GM18907 (cell line): Measurements from ENCODE around the gene CDPF1.
"Not testable (repeated sequence)": the region's sequence is repeated elsewhere in the genome, so short reads cannot be mapped to it uniquely, and the experiment has no call there.

Experiments used
- ATAC-seq: cut with Tn5 transposase; IDR thresholded peaks from one replicate; pipeline ENCODE4 v1.9.1; 2021; ENCODE audit warnings: mild to moderate bottlenecking, moderate library complexity; ENCODE audit not compliant: unreplicated experiment

The CDPF1 gene

GRCh38 chr22:46281866-46282678, 32.0 kb upstream of the CDPF1 start:
- ATAC-seq, result no peak

GRCh38 chr22:46280999-46281623, 31.0 kb upstream of the CDPF1 start:
- ATAC-seq, result no peak

- no peak for ATAC-seq
Observed at GRCh38 chr22:46280063-46280817, 30.1 kb upstream of the CDPF1 start.

DNA sequence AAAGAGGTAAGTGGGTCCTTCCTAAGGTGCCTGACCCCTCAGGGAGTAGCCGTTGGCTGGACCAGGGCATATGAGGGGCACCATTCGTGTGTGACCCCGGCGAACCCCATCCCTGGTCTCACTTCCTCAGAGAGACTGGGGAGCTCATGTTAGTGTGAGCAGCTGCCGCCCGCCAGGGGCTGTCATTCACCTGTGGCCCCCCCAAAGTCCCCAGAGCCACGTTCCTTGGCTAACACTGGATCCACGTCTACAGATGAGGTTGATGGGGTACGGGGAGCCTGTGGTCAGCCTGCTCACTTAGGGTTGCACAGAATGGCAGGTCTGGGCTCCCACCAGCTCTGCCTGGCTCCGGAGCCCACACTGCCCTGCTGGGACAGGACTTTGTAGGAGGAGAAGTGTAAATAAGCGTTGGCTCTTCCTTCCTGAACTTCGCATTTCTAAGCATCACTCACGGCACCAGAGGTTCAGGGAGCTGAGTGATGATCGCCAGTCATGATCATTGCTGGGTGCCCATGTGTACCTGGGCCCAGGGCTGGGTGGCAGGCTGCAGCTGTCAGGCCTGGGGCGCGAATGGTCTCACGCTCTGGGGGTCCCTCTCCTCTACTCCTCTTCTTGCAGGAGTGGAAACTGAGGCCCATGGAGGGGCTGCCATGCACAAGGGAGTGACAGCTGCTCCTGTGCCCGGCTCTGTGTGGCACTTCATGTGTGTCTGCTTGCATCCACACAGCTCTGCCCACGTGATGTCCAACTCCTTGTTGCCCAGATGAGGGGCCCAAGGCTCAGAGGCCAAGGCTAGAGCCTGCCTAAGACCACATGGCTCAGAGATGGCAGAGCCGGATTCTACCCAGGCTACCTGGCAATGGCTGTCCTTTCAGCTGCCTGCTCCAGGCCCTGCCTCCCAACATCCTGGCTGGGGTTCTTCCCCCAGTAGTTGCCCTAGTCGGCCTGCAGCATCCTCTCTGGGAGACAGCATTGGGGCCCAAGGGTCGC, 28.9 kb upstream of the CDPF1 start:
- no peak for ATAC-seq

GRCh38 chr22:46276563-46276962, 26.5 kb upstream of the CDPF1 start:
- ATAC-seq, result no peak

DNA sequence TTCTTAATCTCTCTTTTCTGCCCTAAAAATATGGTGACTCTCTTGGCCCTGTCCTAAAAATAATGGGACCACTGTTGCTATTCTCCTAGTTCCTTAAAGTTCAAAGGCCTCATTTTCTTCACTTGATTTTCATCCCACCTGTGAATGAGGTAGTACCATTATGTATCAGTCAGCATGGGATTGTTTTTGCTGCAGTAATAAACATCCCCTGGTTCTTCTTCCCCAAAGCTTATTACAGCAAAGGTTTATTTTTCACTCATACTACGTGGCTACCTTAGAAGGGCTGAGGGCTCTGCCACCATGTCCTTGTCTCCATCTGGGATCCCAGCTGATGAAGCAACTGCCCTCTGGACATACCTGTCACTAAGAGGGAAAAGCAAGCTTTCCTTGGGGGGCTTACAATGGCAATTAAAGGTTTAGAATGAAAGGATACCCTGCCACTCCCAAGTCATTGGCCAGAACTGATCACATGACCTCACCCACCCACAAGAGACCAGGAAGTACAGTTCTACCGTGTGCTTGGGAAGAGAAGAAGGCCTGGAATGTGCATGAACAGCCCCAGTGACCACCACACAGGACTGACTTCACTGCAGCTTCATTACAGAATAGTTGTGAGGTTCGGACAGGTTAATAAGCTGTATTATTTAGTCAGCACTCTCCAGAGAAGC, 25.5 kb upstream of the CDPF1 start:
- no peak for ATAC-seq

DNA sequence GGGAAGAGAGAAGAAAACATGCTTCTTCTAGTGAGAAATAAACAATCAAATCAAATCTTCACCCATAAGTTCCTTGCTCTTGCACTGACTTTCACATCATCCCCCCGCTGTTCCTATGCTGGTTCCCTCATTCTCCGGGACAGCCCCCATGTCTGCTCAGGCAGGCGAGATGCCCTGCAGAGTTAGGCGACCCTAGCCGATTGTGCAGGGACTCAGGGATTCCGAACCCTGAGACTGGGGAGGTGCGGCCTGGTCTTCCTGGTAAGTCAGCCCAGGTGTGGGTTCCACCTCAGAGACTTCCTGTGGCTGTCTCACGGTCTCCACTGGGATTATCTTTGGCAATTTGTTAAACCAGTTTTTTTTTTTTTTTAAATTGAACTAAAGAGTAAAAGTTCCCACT, 24.3 kb upstream of the CDPF1 start:
- no peak for ATAC-seq

- ATAC-seq, result no peak
Observed at GRCh38 chr22:46273432-46274148, 23.5 kb upstream of the CDPF1 start.

- no peak for ATAC-seq
Observed at GRCh38 chr22:46272762-46273431, 22.8 kb upstream of the CDPF1 start.

- no peak for ATAC-seq
Observed at GRCh38 chr22:46272196-46272595, 22.1 kb upstream of the CDPF1 start.

- no peak for ATAC-seq
Observed at GRCh38 chr22:46269564-46269963, 19.5 kb upstream of the CDPF1 start.

- peak; percentile 78 for ATAC-seq
Observed at GRCh38 chr22:46267431-46268279, 17.6 kb upstream of the CDPF1 start, which contains the start of gene TTC38. Gene TTC38 (plus strand): TSS chr22:46268008. CDS start chr22:46268040, 32 bp downstream.

GRCh38 chr22:46265627-46266026, 15.5 kb upstream of the CDPF1 start:
- ATAC-seq, result not testable (repeated sequence)

DNA sequence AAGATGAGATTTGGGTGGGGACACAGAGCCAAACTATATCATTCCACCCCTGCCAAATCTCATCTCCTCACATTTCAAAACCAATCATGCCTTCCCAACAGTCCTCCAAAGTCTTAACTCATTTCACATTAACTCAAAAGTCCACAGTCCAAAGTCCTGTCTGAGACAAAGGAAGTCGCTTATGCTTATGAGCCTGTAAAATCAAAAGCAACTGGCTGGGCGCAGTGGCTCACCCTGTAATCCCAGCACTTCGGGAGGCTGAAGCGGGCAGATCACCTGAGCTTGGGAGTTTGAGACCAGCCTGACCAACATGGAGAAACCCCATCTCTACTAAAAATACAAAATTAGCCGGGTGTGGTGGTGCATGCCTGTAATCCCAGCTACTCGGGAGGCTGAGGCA, 14.4 kb upstream of the CDPF1 start:
- ATAC-seq, result not testable (repeated sequence)

DNA sequence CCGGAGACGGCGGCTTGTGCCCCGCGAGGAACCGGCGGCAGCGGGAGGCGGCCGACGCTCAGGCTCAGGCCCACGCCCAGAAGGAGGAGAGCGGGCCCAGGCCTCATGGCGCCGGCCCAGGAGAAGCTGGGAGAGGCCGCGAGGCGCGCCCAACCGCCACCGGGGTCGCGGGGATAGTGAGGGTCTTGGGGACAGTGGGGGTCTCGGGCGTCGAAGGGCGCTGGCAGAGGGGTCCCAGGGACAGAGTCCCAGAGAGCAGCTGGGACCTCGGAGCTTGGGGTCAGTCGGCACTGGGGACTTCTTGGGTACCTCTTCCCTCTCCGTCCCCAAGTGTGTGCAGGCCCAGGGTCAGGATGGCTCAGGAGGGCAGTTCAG, 13.1 kb upstream of the CDPF1 start, which contains the start of gene PKDREJ:
PKDREJ (minus strand) TSS at position 128 of the 375 bp plus-strand sequence; CDS start at position 107, 21 bp downstream.
- no peak for ATAC-seq

DNA sequence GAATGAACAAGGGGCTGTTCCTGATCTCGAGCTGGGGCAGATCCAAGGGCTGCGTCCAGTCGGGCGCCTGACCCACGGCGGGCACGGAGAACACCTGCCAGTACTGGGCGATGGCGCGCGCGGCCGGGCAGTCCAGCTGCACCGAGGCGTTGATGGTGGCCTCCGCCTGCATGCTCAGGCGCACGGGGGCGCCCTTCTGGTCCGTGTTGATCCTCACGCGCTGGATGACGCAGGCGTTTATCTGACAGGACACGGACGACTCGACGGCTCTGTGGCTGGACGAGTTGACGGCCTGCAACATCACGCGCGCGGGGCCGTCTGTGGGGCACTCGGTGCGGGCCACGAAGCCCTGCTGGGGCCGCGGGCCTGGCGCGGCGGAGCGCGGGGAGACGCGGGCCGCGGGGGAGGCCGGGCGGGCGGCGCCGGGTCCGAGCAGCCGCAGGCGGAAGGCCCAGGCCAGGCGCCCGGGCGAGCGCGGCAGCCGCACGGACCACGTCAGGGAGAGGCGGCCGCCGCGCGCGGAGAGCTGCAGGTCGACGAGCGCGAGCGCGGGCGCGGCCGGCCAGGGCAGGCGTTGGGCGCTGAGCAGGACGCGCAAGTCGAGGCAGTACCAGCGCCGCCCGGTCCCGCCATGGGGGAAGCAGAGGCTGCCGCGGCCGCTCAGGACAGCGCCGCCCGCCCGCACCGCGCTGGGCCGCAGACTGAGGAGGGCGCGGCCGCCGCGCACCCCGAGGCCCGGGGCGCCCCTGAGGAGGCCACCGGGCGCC, 12.5 kb upstream of the CDPF1 start:
- no peak for ATAC-seq

DNA sequence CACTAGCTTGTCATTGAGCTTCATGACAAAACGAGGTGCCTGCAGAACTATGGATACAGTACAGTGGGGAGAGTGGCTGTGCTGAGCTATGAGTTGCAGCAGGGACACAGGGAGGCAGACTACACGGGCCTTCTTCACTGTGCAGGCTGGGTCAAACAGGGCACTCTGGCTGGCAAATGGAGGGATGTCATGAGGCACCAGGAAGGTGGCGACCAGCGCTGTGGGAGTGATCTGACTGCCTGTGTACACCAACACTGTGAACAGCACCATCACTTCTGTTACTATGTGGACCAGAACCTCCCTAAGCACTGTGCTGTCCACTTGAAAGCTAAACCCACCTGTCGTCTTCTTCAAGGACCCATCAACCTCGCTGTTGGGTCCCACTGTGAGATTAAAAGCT, 9.9 kb upstream of the CDPF1 start:
- ATAC-seq, result no peak
